DMS114 treated with DMSO at 0.1 percent for 48 hours (cell line): ENCODE data around the gene PDE3A.
A peak's percentile ranks its signal among the peaks of the same experiment; 100 is the strongest.
"Not testable (repeated sequence)": the region's sequence is repeated elsewhere in the genome, so short reads cannot be mapped to it uniquely, and the experiment has no call there.

Source experiments
- DNase-seq: peaks from one replicate; lab custom pipeline; 2025; ENCODE audit not compliant: unreplicated experiment; lab: John Stamatoyannopoulos, UW

Gene PDE3A

GRCh38 chr12:20546267-20546666 is 177.9 kb downstream of the PDE3A start:
- no peak for DNase-seq

GRCh38 chr12:20547816-20548575 is 179.7 kb downstream of the PDE3A start:
- DNase-seq, result no peak

GRCh38 chr12:20548611-20549010 is 180.3 kb downstream of the PDE3A start:
- no peak for DNase-seq

GRCh38 chr12:20549108-20549719 is 180.9 kb downstream of the PDE3A start:
- peak; percentile 46 for DNase-seq

GRCh38 chr12:20551742-20552442 is 183.6 kb downstream of the PDE3A start:
- not testable (repeated sequence) for DNase-seq

GRCh38 chr12:20552586-20552985 is 184.2 kb downstream of the PDE3A start:
- DNase-seq, result not testable (repeated sequence)

GRCh38 chr12:20555015-20555414 is 186.7 kb downstream of the PDE3A start:
- no peak for DNase-seq

- no peak for DNase-seq
Observed at GRCh38 chr12:20555771-20556170, 187.4 kb downstream of the PDE3A start.

GRCh38 chr12:20557096-20557495 is 188.8 kb downstream of the PDE3A start:
- no peak for DNase-seq

- no peak for DNase-seq
Observed at GRCh38 chr12:20560935-20561334, 192.6 kb downstream of the PDE3A start.

GRCh38 chr12:20561871-20562270 is 193.5 kb downstream of the PDE3A start:
- DNase-seq, result no peak

- DNase-seq, result no peak
Observed at GRCh38 chr12:20567413-20567812, 199.1 kb downstream of the PDE3A start.

- no peak for DNase-seq
Observed at GRCh38 chr12:20572451-20572850, 204.1 kb downstream of the PDE3A start.

- DNase-seq, result no peak
Observed at GRCh38 chr12:20576528-20576927, 208.2 kb downstream of the PDE3A start.

- DNase-seq, result no peak
Observed at GRCh38 chr12:20577054-20577453, 208.7 kb downstream of the PDE3A start.

GRCh38 chr12:20578142-20578541 is 209.8 kb downstream of the PDE3A start:
- DNase-seq, result no peak

GRCh38 chr12:20585055-20585625 is 216.8 kb downstream of the PDE3A start:
- DNase-seq, result no peak

- DNase-seq, result no peak
Observed at GRCh38 chr12:20585913-20586312, 217.6 kb downstream of the PDE3A start.

- DNase-seq, result no peak
Observed at GRCh38 chr12:20588042-20588441, 219.7 kb downstream of the PDE3A start.

- DNase-seq, result no peak
Observed at GRCh38 chr12:20590570-20590969, 222.2 kb downstream of the PDE3A start.

GRCh38 chr12:20592556-20592955 is 224.2 kb downstream of the PDE3A start:
- DNase-seq, result no peak

- no peak for DNase-seq
Observed at GRCh38 chr12:20593611-20594010, 225.3 kb downstream of the PDE3A start.
